ENCODE data around the gene ASMT.
"Not testable (repeated sequence)": the region's sequence is repeated elsewhere in the genome, so short reads cannot be mapped to it uniquely, and the experiment has no call there.

The ASMT gene

DNA sequence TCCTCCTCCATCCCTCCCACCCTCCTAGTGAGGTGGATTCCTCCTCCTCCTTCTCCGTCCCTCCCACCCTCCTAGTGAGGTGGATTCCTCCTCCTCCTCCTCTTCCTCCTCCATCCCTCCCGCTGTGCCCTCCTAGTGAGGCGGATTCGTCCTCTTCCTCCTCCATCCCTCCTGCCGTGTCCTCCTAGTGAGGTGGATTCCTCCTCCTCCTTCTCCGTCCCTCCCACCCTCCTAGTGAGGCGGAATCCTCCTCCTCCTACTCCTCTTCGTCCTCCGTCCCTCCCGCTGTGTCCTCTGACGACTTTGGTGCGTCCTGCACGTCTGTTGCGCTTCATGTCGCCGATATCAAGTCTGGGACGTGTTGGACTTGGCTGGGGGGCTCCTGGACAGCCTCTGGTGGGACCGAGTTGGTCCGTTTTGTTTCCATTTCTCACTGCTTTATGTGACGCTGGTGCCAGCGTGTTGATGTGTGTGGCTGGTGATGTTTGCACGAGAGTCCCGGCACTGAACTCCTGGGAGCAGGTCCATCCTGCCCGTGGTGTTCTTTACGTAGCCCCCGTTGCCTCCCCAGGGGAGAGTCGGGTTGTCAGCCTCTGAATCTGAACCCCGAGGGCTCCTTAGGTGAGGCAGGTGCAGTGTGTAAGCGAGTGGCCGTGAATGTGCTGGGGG is 18.0 kb upstream of the ASMT start:
- in situ Hi-C loops (cut with MboI; ENCODE audit: low sequenced_read_pairs): loop anchor here (25.0 kb wide), 1 partner anchor 135 kb away; the partner anchor contains the start of gene ASMTL

GRCh38 chrX:1597345-1598020 is 17.4 kb upstream of the ASMT start:
- in situ Hi-C loops (cut with MboI; ENCODE audit: low sequenced_read_pairs): loop anchor here (25.0 kb wide), 1 partner anchor 135 kb away; the partner anchor contains the start of gene ASMTL

- in situ Hi-C loops (cut with MboI; ENCODE audit: low sequenced_read_pairs): loop anchor here (25.0 kb wide), 1 partner anchor 136 kb away; the partner anchor contains the start of gene ASMTL
Measured at GRCh38 chrX:1598021-1598875, 16.6 kb upstream of the ASMT start.

GRCh38 chrX:1598876-1599790 is 15.7 kb upstream of the ASMT start:
- in situ Hi-C loops (cut with MboI; ENCODE audit: low sequenced_read_pairs): loop anchor here (25.0 kb wide), 1 partner anchor 137 kb away; the partner anchor contains the start of gene ASMTL

DNA sequence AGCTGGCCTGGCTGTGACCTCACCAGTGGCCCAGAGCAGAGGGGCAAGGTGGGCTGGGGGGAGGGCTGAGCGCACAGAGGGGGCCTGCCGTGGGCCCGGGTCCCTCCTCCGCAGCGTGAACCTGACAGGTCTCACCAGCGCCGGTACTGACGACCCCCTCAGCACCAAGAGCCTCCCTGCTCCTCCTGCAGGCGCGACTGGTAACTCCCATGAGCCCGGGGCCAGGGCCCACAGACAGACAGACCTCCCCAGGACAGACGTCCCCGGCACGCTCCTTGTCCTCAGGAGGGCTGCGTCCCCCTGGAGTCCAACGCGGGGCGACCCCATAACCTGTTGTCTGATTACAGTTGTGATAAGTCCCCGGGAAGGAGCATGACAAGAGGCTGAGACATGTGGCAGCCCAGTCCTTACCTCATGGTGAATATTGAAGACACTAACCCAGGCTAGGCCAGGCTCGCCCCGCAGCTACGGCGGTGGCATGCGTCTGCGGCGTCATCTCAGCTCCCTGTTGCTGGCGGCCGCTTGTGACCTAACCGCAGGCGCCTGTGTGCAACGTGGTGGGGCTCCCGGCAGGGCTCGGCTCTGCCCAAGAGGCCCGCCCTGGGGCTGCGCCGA is 15.0 kb upstream of the ASMT start:
- in situ Hi-C loops (cut with MboI; ENCODE audit: low sequenced_read_pairs): loop anchor here (25.0 kb wide), 1 partner anchor 138 kb away; the partner anchor contains the start of gene ASMTL

DNA sequence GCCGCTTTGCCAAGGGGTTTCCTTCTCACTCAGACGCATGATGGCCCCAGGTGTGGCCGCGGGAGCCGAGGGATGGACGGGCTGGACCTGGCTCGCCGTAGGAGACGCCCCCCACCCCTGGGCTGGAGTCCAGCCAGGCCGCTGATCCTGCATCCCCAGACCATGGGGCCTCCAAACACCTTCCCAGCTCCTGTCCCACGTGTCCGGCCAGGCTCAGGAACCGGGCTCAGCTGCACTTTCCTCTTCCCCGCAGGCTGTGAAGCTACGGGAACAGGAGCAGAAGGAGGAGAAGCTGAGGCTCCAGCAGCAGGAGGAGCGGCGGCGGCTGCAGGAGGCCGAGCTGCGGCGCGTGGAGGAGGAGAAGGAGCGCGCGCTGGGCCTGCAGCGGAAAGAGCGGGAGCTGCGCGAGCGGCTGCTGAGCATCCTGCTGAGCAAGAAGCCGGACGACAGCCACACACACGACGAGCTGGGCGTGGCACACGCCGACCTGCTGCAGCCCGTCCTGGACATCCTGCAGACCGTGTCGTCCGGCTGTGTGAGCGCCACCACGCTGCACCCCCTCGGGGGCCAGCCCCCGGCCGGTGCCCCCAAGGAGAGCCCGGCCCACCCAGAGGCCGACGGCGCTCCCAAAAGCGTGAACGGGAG is 14.3 kb upstream of the ASMT start:
- in situ Hi-C loops (cut with MboI; ENCODE audit: low sequenced_read_pairs): no loop called here

GRCh38 chrX:1601051-1601767 is 13.7 kb upstream of the ASMT start:
- in situ Hi-C loops (cut with MboI; ENCODE audit: low sequenced_read_pairs): no loop called here

GRCh38 chrX:1601768-1602085 is 13.1 kb upstream of the ASMT start:
- in situ Hi-C loops (cut with MboI; ENCODE audit: low sequenced_read_pairs): no loop called here

- in situ Hi-C loops (cut with MboI; ENCODE audit: low sequenced_read_pairs): no loop called here
Measured at GRCh38 chrX:1602299-1602698, 12.6 kb upstream of the ASMT start.

GRCh38 chrX:1606496-1606895 is 8.4 kb upstream of the ASMT start:
- in situ Hi-C loops (cut with MboI; ENCODE audit: low sequenced_read_pairs): no loop called here

GRCh38 chrX:1609311-1609710 is 5.5 kb upstream of the ASMT start:
- in situ Hi-C loops (cut with MboI; ENCODE audit: low sequenced_read_pairs): no loop called here

DNA sequence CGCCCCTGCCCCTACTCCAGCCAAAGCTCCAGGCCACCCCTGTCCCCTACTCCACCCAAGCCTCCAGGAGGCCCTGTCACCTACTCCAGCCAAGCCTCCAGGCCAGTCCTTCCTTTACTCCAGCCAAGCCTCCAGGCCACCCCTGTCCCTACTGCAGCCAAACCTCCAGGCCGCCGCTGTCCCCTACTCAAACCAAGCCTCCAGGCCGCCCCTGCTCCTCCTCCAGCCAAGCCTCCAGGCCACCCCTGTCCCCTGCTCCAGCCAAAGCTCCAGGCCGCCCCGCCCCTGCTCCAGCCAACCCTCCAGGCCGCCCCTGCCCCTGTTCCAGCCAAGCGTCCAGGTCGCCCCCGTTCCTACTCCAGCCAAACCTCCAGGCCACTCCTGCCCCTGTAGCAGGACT is 5.1 kb upstream of the ASMT start:
- in situ Hi-C loops (cut with MboI; ENCODE audit: low sequenced_read_pairs): no loop called here

GRCh38 chrX:1610166-1610565 is 4.7 kb upstream of the ASMT start:
- in situ Hi-C loops (cut with MboI; ENCODE audit: low sequenced_read_pairs): no loop called here

- in situ Hi-C loops (cut with MboI; ENCODE audit: low sequenced_read_pairs): no loop called here
Measured at GRCh38 chrX:1610736-1611135, 4.1 kb upstream of the ASMT start.

DNA sequence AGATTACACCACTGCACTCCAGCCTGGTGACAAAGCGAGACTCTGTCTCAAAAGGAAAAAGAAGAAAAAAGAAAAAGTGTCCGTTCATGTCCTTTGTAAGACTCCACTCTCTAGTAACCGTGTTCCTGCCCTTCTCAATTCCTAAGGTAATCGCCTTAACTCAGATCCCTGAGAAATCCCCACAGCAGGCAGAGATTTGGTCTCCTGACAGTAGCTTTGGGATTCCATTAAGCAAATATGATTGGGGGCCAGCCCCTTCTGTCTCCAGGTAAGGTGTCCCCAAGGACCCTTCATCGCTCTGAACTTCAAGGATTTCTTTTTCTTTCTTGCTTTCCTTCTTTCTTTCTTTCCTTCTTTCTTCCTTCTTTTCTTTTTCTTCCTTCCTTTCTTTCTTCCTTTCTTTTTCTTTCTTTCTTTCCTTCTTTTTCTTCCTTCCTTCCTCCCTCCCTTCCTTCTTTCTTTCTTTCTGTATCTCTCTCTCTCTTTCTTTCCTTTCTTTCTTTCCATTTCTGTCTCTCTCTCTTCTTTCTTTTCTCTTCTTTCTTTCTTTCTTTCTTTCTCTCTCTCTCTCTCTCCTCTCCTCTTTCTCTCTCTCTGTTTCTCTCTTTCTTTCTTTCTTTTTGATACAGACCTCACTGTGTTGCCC is 2.1 kb upstream of the ASMT start:
- in situ Hi-C loops (cut with MboI; ENCODE audit: low sequenced_read_pairs): no loop called here

- in situ Hi-C loops (cut with MboI; ENCODE audit: low sequenced_read_pairs): no loop called here
Measured at GRCh38 chrX:1618689-1619088, 3.8 kb downstream of the ASMT start.

DNA sequence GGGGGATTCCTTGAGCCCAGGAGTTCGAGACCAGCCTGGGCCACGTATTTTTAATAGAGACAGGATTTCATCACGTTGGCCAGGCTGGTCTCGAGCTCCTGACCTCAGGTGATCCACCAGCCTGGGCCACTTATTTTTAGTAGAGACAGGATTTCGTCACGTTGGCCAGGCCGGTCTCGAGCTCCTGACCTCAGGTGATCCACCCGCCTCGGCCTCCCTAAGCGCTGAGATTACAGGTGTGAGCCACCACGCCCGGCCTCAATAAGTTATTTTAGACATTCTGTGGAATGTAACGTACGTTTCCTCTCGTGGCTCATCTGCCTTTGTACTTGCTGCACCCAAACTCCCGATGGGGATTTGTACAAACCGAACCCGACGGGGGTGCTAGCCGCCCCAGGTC is 8.8 kb downstream of the ASMT start:
- in situ Hi-C loops (cut with MboI; ENCODE audit: low sequenced_read_pairs): no loop called here

- in situ Hi-C loops (cut with MboI; ENCODE audit: low sequenced_read_pairs): not testable (repeated sequence)
Measured at GRCh38 chrX:1624158-1624860, 9.4 kb downstream of the ASMT start.
